ENCODE results near the gene TMEM140.

GRCh38 chr7:135205850-135206249 is 58.0 kb downstream of the TMEM140 start:
- no peak for TF ChIP-seq EP300 (IDR thresholded peaks at IDR 0.05; ENCODE audit: low read depth in 2 of 2, low read length in 2 of 2)
- TF ChIP-seq EP300 (CRISPR knock-in tag; IDR thresholded peaks at IDR 0.05; ENCODE audit: borderline replicate concordance), result no peak
- TF ChIP-seq ARHGAP35 (CRISPR knock-in tag; IDR thresholded peaks at IDR 0.05; ENCODE audit: borderline replicate concordance), result no peak
- no peak for TF ChIP-seq MED13 (CRISPR knock-in tag; IDR thresholded peaks at IDR 0.05)
- TF ChIP-seq, protein P1, sequence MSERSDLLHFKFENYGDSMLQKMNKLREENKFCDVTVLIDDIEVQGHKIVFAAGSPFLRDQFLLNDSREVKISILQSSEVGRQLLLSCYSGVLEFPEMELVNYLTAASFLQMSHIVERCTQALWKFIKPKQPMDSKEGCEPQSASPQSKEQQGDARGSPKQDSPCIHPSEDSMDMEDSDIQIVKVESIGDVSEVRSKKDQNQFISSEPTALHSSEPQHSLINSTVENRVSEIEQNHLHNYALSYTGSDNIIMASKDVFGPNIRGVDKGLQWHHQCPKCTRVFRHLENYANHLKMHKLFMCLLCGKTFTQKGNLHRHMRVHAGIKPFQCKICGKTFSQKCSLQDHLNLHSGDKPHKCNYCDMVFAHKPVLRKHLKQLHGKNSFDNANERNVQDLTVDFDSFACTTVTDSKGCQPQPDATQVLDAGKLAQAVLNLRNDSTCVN (CRISPR knock-in tag; IDR thresholded peaks at IDR 0.05; ENCODE audit: borderline replicate concordance), result no peak
- TF ChIP-seq, protein P2, sequence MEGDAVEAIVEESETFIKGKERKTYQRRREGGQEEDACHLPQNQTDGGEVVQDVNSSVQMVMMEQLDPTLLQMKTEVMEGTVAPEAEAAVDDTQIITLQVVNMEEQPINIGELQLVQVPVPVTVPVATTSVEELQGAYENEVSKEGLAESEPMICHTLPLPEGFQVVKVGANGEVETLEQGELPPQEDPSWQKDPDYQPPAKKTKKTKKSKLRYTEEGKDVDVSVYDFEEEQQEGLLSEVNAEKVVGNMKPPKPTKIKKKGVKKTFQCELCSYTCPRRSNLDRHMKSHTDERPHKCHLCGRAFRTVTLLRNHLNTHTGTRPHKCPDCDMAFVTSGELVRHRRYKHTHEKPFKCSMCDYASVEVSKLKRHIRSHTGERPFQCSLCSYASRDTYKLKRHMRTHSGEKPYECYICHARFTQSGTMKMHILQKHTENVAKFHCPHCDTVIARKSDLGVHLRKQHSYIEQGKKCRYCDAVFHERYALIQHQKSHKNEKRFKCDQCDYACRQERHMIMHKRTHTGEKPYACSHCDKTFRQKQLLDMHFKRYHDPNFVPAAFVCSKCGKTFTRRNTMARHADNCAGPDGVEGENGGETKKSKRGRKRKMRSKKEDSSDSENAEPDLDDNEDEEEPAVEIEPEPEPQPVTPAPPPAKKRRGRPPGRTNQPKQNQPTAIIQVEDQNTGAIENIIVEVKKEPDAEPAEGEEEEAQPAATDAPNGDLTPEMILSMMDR (CRISPR knock-in tag; IDR thresholded peaks at IDR 0.05), result no peak
- no peak for TF ChIP-seq MAZ (IDR thresholded peaks at IDR 0.05; ENCODE audit: borderline replicate concordance, low read depth, low read length)
- no peak for TF ChIP-seq MAZ (CRISPR knock-in tag; IDR thresholded peaks at IDR 0.05; ENCODE audit: low read depth)
